OCI-LY1 (cell line): ENCODE measurements around the gene LTBP4.

Experiments
- EZH2 ChIP-seq: fragments of 200-600 bp; sonication (generic), shearing (Covaris generic); IDR thresholded peaks from 2 replicates; pipeline ENCODE4 v1.8.0; 2017; ENCODE audit warnings: borderline replicate concordance, mixed run types, mild to moderate bottlenecking, antibody characterized with exemption, low read length, moderate library complexity, mixed read lengths
- TF ChIP-seq, protein P1 (sequence below): fragments of 200-600 bp; sonication (generic), shearing (Covaris generic); IDR thresholded peaks from 2 replicates; pipeline ENCODE4 v1.5.1; 2017; ENCODE audit warnings: mild to moderate bottlenecking, antibody characterized with exemption, low read length, moderate library complexity, mixed read lengths

DNA sequence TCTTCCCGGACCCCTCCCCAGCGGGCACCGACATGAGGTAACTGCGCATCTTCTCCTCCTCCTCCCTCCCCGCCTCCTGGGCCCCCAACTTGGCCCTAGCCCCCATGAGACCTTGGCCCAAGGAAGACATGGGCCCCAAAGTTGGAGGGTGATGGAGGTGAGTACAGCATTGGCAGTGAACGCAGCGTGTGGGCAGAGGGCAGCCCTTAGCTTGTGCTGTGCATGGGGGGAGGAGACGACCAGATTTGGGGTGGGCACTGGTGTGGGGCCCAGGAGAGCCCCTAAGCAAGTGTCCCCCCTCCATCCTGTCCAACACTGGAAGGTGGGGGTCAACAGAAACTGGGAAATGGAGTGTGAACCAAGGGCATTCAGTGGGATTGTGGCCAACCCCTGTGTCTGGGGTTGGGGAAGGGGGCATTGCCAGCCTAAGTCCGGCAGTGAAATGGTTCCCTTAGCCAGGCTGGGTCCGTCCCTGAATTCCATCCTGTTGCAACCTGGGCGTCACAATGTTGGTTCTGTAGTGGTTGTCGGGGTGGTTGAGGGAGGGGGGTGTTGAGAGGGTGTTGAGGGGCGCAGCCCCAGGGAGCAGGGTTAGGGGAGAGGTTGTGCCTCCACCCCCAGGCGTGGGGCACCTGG, 65.8 kb downstream of the LTBP4 start:
- TF ChIP-seq, protein P1, sequence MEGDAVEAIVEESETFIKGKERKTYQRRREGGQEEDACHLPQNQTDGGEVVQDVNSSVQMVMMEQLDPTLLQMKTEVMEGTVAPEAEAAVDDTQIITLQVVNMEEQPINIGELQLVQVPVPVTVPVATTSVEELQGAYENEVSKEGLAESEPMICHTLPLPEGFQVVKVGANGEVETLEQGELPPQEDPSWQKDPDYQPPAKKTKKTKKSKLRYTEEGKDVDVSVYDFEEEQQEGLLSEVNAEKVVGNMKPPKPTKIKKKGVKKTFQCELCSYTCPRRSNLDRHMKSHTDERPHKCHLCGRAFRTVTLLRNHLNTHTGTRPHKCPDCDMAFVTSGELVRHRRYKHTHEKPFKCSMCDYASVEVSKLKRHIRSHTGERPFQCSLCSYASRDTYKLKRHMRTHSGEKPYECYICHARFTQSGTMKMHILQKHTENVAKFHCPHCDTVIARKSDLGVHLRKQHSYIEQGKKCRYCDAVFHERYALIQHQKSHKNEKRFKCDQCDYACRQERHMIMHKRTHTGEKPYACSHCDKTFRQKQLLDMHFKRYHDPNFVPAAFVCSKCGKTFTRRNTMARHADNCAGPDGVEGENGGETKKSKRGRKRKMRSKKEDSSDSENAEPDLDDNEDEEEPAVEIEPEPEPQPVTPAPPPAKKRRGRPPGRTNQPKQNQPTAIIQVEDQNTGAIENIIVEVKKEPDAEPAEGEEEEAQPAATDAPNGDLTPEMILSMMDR: no peak
- TF ChIP-seq EZH2: no peak
